Neural cell (in vitro differentiated cells): Measurements from ENCODE around the gene HSPBAP1.

ENCODE experiments used
- CTCF ChIP-seq: fragments of 450-650 bp; IDR thresholded peaks from 2 replicates; pipeline ENCODE4 v1.5.1; 2014; ENCODE audit warnings: antibody characterized with exemption, mild to moderate bottlenecking, moderate library complexity; ENCODE audit not compliant: poor library complexity, severe bottlenecking
- EZH2 ChIP-seq: fragments of 200-600, 300-800 bp; shearing (Covaris generic), sonication (generic); IDR thresholded peaks from 2 replicates; pipeline ENCODE4 v1.6.1; 2014; ENCODE audit warnings: antibody characterized with exemption, low read length, borderline replicate concordance, mild to moderate bottlenecking; ENCODE audit not compliant: insufficient read depth, poor library complexity, severe bottlenecking
- POLR2AphosphoS5 ChIP-seq: IDR thresholded peaks from 2 replicates; pipeline ENCODE4 v1.6.1; 2012
- RAD21 ChIP-seq: fragments of 450-650 bp; conservative IDR thresholded peaks from 2 replicates; pipeline ENCODE4 v1.6.1; 2014; ENCODE audit warnings: antibody characterized with exemption, mild to moderate bottlenecking, moderate library complexity

- TF ChIP-seq CTCF = no peak
- TF ChIP-seq POLR2AphosphoS5 = no peak
- TF ChIP-seq EZH2 = no peak
- TF ChIP-seq RAD21 = no peak
Observed at GRCh38 chr3:122797291-122797690, 3.7 kb upstream of the HSPBAP1 start.
